SK-N-SH treated with all-trans-retinoic acid at 6 μM for 48 hours (cell line): ENCODE measurements around the gene FHOD3.

Experiments used
- ATAC-seq: fragments of 200-7000 bp; cut with Tn5 transposase; 3 replicates; pipeline ENCODE4 v1.9.1; 2020; ENCODE audit warnings: mild to moderate bottlenecking, moderate library complexity
- ARNTL ChIP-seq: fragments of 450-650 bp; formaldehyde crosslinking; IDR thresholded peaks from 2 replicates; pipeline ENCODE4 v1.5.0; 2020; ENCODE audit warnings: low read depth, mild to moderate bottlenecking, moderate library complexity, borderline replicate concordance
- BACH2 ChIP-seq: fragments of 250-450 bp; sonication (Bioruptor Pico); IDR thresholded peaks from 2 replicates; pipeline ENCODE4 v1.9.0; 2021; ENCODE audit warnings: mild to moderate bottlenecking, borderline replicate concordance
- CSDC2 ChIP-seq: fragments of 250-450 bp; sonication (Bioruptor Pico); IDR thresholded peaks from 2 replicates; pipeline ENCODE4 v1.5.0; 2020; ENCODE audit warnings: mild to moderate bottlenecking, moderate library complexity
- ESRRG ChIP-seq: fragments of 250-450 bp; sonication (Bioruptor Pico); IDR thresholded peaks from 2 replicates; pipeline ENCODE4 v1.6.1; 2021; ENCODE audit warnings: mild to moderate bottlenecking
- GLIS3 ChIP-seq: fragments of 250-450 bp; sonication (Bioruptor Pico); IDR thresholded peaks from 2 replicates; pipeline ENCODE4 v1.5.0; 2020; ENCODE audit warnings: mild to moderate bottlenecking, moderate library complexity
- ISL1 ChIP-seq: fragments of 250-450 bp; sonication (Bioruptor Pico); IDR thresholded peaks from 2 replicates; pipeline ENCODE4 v2.1.2; 2022; ENCODE audit warnings: mild to moderate bottlenecking, moderate library complexity
- OSR1 ChIP-seq: fragments of 250-450 bp; sonication (Bioruptor Pico); IDR thresholded peaks from 2 replicates; pipeline ENCODE4 v1.8.0; 2022; ENCODE audit warnings: moderate library complexity, mild to moderate bottlenecking, inconsistent platforms
- PPARA ChIP-seq: fragments of 250-450 bp; sonication (Bioruptor Pico); IDR thresholded peaks from 2 replicates; pipeline ENCODE4 v1.5.0; 2020; ENCODE audit warnings: mild to moderate bottlenecking, borderline replicate concordance
- RARB ChIP-seq: fragments of 250-450 bp; sonication (Bioruptor Pico); IDR thresholded peaks from 2 replicates; pipeline ENCODE4 v1.8.0; 2021; ENCODE audit warnings: mild to moderate bottlenecking, moderate library complexity
- SNAI2 ChIP-seq: fragments of 250-450 bp; sonication (Bioruptor Pico); IDR thresholded peaks from 2 replicates; pipeline ENCODE4 v1.5.0; 2020; ENCODE audit warnings: mild to moderate bottlenecking, moderate library complexity
- TCF4 ChIP-seq: fragments of 250-450 bp; sonication (Bioruptor Pico); IDR thresholded peaks from 2 replicates; pipeline ENCODE4 v1.8.0; 2021; ENCODE audit warnings: mild to moderate bottlenecking, moderate library complexity, borderline replicate concordance
- TOX ChIP-seq: fragments of 250-450 bp; sonication (Bioruptor Pico); IDR thresholded peaks from 2 replicates; pipeline ENCODE4 v1.8.0; 2021; ENCODE audit warnings: mild to moderate bottlenecking, moderate library complexity, borderline replicate concordance
- ZC3H10 ChIP-seq: fragments of 250-450 bp; sonication (Bioruptor Pico); IDR thresholded peaks from 2 replicates; pipeline ENCODE4 v1.5.1; 2021; ENCODE audit warnings: mild to moderate bottlenecking, moderate library complexity
- ZFP3 ChIP-seq: fragments of 250-450 bp; sonication (Bioruptor Pico); IDR thresholded peaks from 2 replicates; pipeline ENCODE4 v1.5.0; 2020; ENCODE audit warnings: mild to moderate bottlenecking, moderate library complexity
- ZFP30 ChIP-seq: fragments of 450-650 bp; formaldehyde crosslinking; IDR thresholded peaks from 2 replicates; pipeline ENCODE4 v1.5.0; 2022; ENCODE audit warnings: mild to moderate bottlenecking, moderate library complexity
- ZNF565 ChIP-seq: fragments of 450-650 bp; formaldehyde crosslinking; conservative IDR thresholded peaks from 2 replicates; pipeline ENCODE4 v1.5.0; 2020; ENCODE audit warnings: low read depth, mild to moderate bottlenecking, moderate library complexity
- ZNF70 ChIP-seq: fragments of 450-650 bp; formaldehyde crosslinking; IDR thresholded peaks from 2 replicates; pipeline ENCODE4 v1.5.0; 2020; ENCODE audit warnings: mild to moderate bottlenecking, moderate library complexity
- ZNF8 ChIP-seq: fragments of 450-650 bp; formaldehyde crosslinking; IDR thresholded peaks from 2 replicates; pipeline ENCODE4 v1.5.0; 2020; ENCODE audit warnings: mild to moderate bottlenecking, moderate library complexity
- TF ChIP-seq, protein P1 (sequence below): fragments of 250-450 bp; sonication (Bioruptor Pico); IDR thresholded peaks from 2 replicates; pipeline ENCODE4 v1.8.0; 2020; ENCODE audit warnings: mild to moderate bottlenecking, moderate library complexity, borderline replicate concordance
- TF ChIP-seq, protein P2 (sequence below): fragments of 250-450 bp; sonication (Bioruptor Pico); IDR thresholded peaks from 2 replicates; pipeline ENCODE4 v1.8.0; 2021; ENCODE audit warnings: low read depth, mild to moderate bottlenecking, moderate library complexity, borderline replicate concordance
- TF ChIP-seq, protein P3 (sequence below): fragments of 250-450 bp; sonication (Bioruptor Pico); IDR thresholded peaks from 2 replicates; pipeline ENCODE4 v1.5.1; 2021; ENCODE audit warnings: mild to moderate bottlenecking, moderate library complexity
- TF ChIP-seq, protein P4 (sequence below): fragments of 250-450 bp; sonication (Bioruptor Pico); IDR thresholded peaks from 2 replicates; pipeline ENCODE4 v1.5.0; 2020; ENCODE audit warnings: mild to moderate bottlenecking, moderate library complexity
- TF ChIP-seq, protein P5 (sequence below): fragments of 250-450 bp; sonication (Bioruptor Pico); IDR thresholded peaks from 2 replicates; pipeline ENCODE4 v1.5.1; 2020; ENCODE audit warnings: low read depth, mild to moderate bottlenecking, moderate library complexity

FHOD3 gene

DNA sequence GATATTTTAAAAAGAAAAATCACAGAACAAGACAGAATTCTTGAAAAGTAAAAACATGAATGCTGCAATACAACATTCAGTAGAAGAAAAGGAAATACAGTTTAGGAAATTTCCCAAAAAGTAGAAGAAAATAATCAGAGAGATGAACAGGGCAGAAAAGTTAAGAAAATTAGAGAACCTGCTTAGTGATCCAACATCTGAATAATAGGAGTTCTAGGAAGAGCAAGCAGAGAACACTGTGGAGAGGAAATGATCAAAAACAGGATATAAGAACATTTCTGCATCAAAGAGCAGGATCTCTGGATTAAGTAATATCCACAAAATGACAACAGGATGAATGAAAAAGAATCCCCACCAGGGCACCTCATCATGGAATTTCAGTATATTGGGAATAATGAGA lies 8.8 kb upstream of the FHOD3 start:
- ATAC-seq, result no peak
- TF ChIP-seq ZNF565 (no peak), GLIS3 (CRISPR knock-in tag) (no peak), BACH2 (CRISPR knock-in tag) (no peak), ESRRG (CRISPR knock-in tag) (no peak), RARB (CRISPR knock-in tag) (no peak), ISL1 (CRISPR knock-in tag) (no peak), ZFP30 (no peak), CSDC2 (CRISPR knock-in tag) (no peak), ZFP3 (CRISPR knock-in tag) (no peak), TOX (CRISPR knock-in tag) (no peak), ARNTL (CRISPR knock-in tag) (no peak), ZNF8 (CRISPR knock-in tag) (no peak), SNAI2 (CRISPR knock-in tag) (no peak), OSR1 (CRISPR knock-in tag) (no peak), ZNF70 (CRISPR knock-in tag) (no peak)
- TF ChIP-seq, protein P1, sequence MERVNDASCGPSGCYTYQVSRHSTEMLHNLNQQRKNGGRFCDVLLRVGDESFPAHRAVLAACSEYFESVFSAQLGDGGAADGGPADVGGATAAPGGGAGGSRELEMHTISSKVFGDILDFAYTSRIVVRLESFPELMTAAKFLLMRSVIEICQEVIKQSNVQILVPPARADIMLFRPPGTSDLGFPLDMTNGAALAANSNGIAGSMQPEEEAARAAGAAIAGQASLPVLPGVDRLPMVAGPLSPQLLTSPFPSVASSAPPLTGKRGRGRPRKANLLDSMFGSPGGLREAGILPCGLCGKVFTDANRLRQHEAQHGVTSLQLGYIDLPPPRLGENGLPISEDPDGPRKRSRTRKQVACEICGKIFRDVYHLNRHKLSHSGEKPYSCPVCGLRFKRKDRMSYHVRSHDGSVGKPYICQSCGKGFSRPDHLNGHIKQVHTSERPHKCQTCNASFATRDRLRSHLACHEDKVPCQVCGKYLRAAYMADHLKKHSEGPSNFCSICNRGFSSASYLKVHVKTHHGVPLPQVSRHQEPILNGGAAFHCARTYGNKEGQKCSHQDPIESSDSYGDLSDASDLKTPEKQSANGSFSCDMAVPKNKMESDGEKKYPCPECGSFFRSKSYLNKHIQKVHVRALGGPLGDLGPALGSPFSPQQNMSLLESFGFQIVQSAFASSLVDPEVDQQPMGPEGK (CRISPR knock-in tag), result no peak
- TF ChIP-seq, protein P2, sequence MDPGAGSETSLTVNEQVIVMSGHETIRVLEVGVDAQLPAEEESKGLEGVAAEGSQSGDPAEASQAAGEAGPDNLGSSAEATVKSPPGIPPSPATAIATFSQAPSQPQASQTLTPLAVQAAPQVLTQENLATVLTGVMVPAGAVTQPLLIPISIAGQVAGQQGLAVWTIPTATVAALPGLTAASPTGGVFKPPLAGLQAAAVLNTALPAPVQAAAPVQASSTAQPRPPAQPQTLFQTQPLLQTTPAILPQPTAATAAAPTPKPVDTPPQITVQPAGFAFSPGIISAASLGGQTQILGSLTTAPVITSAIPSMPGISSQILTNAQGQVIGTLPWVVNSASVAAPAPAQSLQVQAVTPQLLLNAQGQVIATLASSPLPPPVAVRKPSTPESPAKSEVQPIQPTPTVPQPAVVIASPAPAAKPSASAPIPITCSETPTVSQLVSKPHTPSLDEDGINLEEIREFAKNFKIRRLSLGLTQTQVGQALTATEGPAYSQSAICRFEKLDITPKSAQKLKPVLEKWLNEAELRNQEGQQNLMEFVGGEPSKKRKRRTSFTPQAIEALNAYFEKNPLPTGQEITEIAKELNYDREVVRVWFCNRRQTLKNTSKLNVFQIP (CRISPR knock-in tag), result no peak
- TF ChIP-seq, protein P3, sequence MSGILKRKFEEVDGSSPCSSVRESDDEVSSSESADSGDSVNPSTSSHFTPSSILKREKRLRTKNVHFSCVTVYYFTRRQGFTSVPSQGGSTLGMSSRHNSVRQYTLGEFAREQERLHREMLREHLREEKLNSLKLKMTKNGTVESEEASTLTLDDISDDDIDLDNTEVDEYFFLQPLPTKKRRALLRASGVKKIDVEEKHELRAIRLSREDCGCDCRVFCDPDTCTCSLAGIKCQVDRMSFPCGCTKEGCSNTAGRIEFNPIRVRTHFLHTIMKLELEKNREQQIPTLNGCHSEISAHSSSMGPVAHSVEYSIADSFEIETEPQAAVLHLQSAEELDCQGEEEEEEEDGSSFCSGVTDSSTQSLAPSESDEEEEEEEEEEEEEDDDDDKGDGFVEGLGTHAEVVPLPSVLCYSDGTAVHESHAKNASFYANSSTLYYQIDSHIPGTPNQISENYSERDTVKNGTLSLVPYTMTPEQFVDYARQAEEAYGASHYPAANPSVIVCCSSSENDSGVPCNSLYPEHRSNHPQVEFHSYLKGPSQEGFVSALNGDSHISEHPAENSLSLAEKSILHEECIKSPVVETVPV, result no peak
- TF ChIP-seq, protein P4, sequence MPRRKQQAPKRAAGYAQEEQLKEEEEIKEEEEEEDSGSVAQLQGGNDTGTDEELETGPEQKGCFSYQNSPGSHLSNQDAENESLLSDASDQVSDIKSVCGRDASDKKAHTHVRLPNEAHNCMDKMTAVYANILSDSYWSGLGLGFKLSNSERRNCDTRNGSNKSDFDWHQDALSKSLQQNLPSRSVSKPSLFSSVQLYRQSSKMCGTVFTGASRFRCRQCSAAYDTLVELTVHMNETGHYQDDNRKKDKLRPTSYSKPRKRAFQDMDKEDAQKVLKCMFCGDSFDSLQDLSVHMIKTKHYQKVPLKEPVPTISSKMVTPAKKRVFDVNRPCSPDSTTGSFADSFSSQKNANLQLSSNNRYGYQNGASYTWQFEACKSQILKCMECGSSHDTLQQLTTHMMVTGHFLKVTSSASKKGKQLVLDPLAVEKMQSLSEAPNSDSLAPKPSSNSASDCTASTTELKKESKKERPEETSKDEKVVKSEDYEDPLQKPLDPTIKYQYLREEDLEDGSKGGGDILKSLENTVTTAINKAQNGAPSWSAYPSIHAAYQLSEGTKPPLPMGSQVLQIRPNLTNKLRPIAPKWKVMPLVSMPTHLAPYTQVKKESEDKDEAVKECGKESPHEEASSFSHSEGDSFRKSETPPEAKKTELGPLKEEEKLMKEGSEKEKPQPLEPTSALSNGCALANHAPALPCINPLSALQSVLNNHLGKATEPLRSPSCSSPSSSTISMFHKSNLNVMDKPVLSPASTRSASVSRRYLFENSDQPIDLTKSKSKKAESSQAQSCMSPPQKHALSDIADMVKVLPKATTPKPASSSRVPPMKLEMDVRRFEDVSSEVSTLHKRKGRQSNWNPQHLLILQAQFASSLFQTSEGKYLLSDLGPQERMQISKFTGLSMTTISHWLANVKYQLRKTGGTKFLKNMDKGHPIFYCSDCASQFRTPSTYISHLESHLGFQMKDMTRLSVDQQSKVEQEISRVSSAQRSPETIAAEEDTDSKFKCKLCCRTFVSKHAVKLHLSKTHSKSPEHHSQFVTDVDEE, result no peak
- TF ChIP-seq, all 23 proteins: peak for 0

DNA sequence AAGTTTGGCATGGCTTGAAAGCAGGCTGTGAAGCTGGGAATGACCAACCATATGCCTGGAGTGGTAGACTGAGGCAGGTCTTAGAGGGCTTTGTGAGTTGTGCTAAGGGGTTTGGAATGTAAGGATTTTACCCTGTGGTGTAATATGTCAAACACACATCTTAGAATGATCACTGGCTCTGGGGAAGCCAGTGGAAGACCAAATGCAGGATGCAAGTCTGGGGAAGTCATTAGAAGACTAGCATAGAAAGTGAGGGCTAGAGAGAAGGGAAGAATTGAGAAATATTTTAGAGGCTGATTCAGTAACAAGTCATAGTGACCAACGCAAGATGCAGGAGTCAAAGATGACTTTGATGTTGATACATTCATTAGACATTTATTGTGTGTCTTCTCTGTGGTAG lies 3.5 kb upstream of the FHOD3 start:
- TF ChIP-seq RARB (CRISPR knock-in tag) (no peak), ESRRG (CRISPR knock-in tag) (no peak), ISL1 (CRISPR knock-in tag) (no peak), ZNF70 (CRISPR knock-in tag) (no peak), ZC3H10 (CRISPR knock-in tag) (no peak), CSDC2 (CRISPR knock-in tag) (no peak), ZNF8 (CRISPR knock-in tag) (no peak), ARNTL (CRISPR knock-in tag) (no peak), TOX (CRISPR knock-in tag) (no peak), PPARA (CRISPR knock-in tag) (no peak), BACH2 (CRISPR knock-in tag) (no peak), TCF4 (CRISPR knock-in tag) (no peak), SNAI2 (CRISPR knock-in tag) (no peak), ZNF565 (no peak), ZFP3 (CRISPR knock-in tag) (no peak), OSR1 (CRISPR knock-in tag) (no peak)
- TF ChIP-seq, protein P5, sequence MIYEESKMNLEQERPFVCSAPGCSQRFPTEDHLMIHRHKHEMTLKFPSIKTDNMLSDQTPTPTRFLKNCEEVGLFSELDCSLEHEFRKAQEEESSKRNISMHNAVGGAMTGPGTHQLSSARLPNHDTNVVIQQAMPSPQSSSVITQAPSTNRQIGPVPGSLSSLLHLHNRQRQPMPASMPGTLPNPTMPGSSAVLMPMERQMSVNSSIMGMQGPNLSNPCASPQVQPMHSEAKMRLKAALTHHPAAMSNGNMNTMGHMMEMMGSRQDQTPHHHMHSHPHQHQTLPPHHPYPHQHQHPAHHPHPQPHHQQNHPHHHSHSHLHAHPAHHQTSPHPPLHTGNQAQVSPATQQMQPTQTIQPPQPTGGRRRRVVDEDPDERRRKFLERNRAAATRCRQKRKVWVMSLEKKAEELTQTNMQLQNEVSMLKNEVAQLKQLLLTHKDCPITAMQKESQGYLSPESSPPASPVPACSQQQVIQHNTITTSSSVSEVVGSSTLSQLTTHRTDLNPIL (CRISPR knock-in tag), result no peak
- TF ChIP-seq, protein P1 (CRISPR knock-in tag), result no peak
- TF ChIP-seq, all 23 proteins: peak for 0
- ATAC-seq, result no peak
